Psoas muscle (tissue), 8 donors: ENCODE measurements around the gene SH3PXD2B. TPM values are rescaled to one million over a fixed set of nuclear protein-coding genes. Genes with fewer than 3 reads are reported as not detected.

Source experiments
- ATAC-seq, 4 donors: fragments of 200-7000 bp; cut with Tn5 transposase; one replicate each; pipeline ENCODE4 v1.9.1; 2020; ENCODE audit warnings: moderate library complexity in 3 of 4, mild to moderate bottlenecking in 2 of 4
- DNase-seq, 2 donors: peaks; one replicate each; pipeline ENCODE4 v3.0.0-alpha.2; 2020
- H3K27ac ChIP-seq: fragments of 200-600 bp; one replicate; pipeline ENCODE4 v1.8.0; 2022
- H3K27me3 ChIP-seq, 3 donors: fragments of 200-600 bp in 1 of 3; one replicate each; pipeline versions ENCODE4 v1.6.1 to v1.8.0; 2013 to 2022; ENCODE audit warnings: low read length in 2 of 3, mild to moderate bottlenecking in 2 of 3, moderate library complexity in 1 of 3; ENCODE audit not compliant: insufficient read depth in 3 of 3
- H3K36me3 ChIP-seq, 2 donors: fragments of 200-600 bp in 1 of 2; one replicate each; pipeline versions ENCODE4 v1.6.1 to v1.8.0; 2013 to 2022; ENCODE audit warnings: low read depth in 1 of 2, mild to moderate bottlenecking in 1 of 2, moderate library complexity in 1 of 2; ENCODE audit not compliant: insufficient read depth in 1 of 2
- H3K4me1 ChIP-seq: fragments of 200-600 bp; one replicate; pipeline ENCODE4 v1.8.0; 2022
- H3K4me3 ChIP-seq: fragments of 200-600 bp; one replicate; pipeline ENCODE4 v1.8.0; 2022; ENCODE audit warnings: mild to moderate bottlenecking
- H3K9me3 ChIP-seq: fragments of 200-600 bp; one replicate; pipeline ENCODE4 v1.8.0; 2022
- CTCF ChIP-seq: fragments of 200-600 bp; IDR thresholded peaks from one replicate; pipeline ENCODE4 v1.8.0; 2022; ENCODE audit warnings: antibody characterized with exemption
- WGBS, 3 donors: extraction: QIAGEN DNeasy Blood & Tissue Kit; methylation state at CpG; one replicate each; pipeline versions ENCODE4 v1.1.6 to v1.1.7; 2013; 5-methylcytosine and 5-hydroxymethylcytosine counted together
- intact Hi-C, 2 donors: fragments of 100-400 bp; cut with DNase I; formaldehyde crosslinking; loops; one replicate each; pipeline versions ENCODE4 v1.11.0 to v1.14.2; 2022
- polyA plus RNA-seq, 3 donors: library from polyadenylated mRNA; stranded (reverse); fragments of 200-250 nt; gene quantifications; one replicate each; pipeline ENCODE4 v1.2.3, GENCODE V29; 2013
- total RNA-seq, 4 donors: library from RNA; stranded (reverse); fragmentation: NEBNext Ultra II Directional in 2 of 4; extraction: Animal tissue kit (Norgen Biotek cat#: 25700) in 2 of 4; gene quantifications; one replicate each; pipeline versions ENCODE4 v1.2.1 to v1.2.4, GENCODE V29; 2021 to 2023
- donor health status: healthy with polysubstance abuse.
- donor health status: DM: no; HTN: no; CAD: no; lungs with moderate emphysema.
- donor health status: Bipolar disorder and iron deficiency.
- donor health status: healthy.
- donor health status: DM: yes; HTN: yes; CAD: no.
- donor health status: DM: no; HTN: no; CAD: no.
- donor health status: DM: no; HTN: no; CAD: no.
- donor health status: DM: yes; HTN: yes; CAD: no.

Gene SH3PXD2B
- total and polyA plus RNA-seq, 7 donors = 0.58 to 5.3 (median 2.5) TPM

GRCh38 chr5:172344855-172345409 is 109.4 kb downstream of the SH3PXD2B start:
- no peak for ATAC-seq
- H3K9me3 ChIP-seq = no peaks in the 10 kb centered on the region
- intact Hi-C loops = no loop called here
- no peak overlapping the region for H3K27ac ChIP-seq
- 78 to 90% (median 86%) methylated on average over 3 of the region's 3 CpGs for WGBS, 3 donors
- peaks cover 0 to 5% of the 10 kb centered on the region in 2 donors for H3K36me3 ChIP-seq
- H3K4me1 ChIP-seq = no peaks in the 10 kb centered on the region
- H3K27me3 ChIP-seq = no peaks in the 10 kb centered on the region
- DNase-seq = no peak
- TF ChIP-seq CTCF = no peak
- H3K4me3 ChIP-seq = no peak overlapping the region

GRCh38 chr5:172343741-172344140 is 110.6 kb downstream of the SH3PXD2B start:
- intact Hi-C loops = no loop called here
- no peak overlapping the region for H3K4me3 ChIP-seq
- peaks cover 0 to 2% (median 0%) of the 10 kb centered on the region in 3 donors for H3K27me3 ChIP-seq
- peaks cover 0 to 9% of the 10 kb centered on the region in 2 donors for H3K36me3 ChIP-seq
- TF ChIP-seq CTCF = no peak
- 96 to 100% (median 97%) methylated on average over 2 of the region's 2 CpGs for WGBS, 3 donors
- no peaks in the 10 kb centered on the region for H3K9me3 ChIP-seq
- no peak overlapping the region for H3K27ac ChIP-seq
- DNase-seq = no peak
- ATAC-seq = no peak
- no peaks in the 10 kb centered on the region for H3K4me1 ChIP-seq

- Histone ChIP-seq H3K27me3 (peaks cover 0 to 2% (median 0%) of the 10 kb centered on the region in 3 donors), H3K4me3 (no peak overlapping the region), H3K27ac (no peak overlapping the region), H3K36me3 (peaks cover 0 to 9% of the 10 kb centered on the region in 2 donors), H3K4me1 (no peaks in the 10 kb centered on the region), H3K9me3 (no peaks in the 10 kb centered on the region)
- 95 to 97% (median 95%) methylated on average over 7 of the region's 7 CpGs for WGBS, 3 donors
- DNase-seq (no peak), ATAC-seq (no peak)
- no peak for TF ChIP-seq CTCF
- intact Hi-C loops = no loop called here
Measured at GRCh38 chr5:172342918-172343317, 111.4 kb downstream of the SH3PXD2B start.

GRCh38 chr5:172339264-172340180 is 114.8 kb downstream of the SH3PXD2B start:
- TF ChIP-seq CTCF = no peak
- Histone ChIP-seq H3K36me3 (peaks cover 0 to 6% of the 10 kb centered on the region in 2 donors), H3K27me3 (peaks cover 0 to 2% (median 0%) of the 10 kb centered on the region in 3 donors), H3K4me3 (no peak overlapping the region), H3K4me1 (no peaks in the 10 kb centered on the region), H3K9me3 (no peaks in the 10 kb centered on the region), H3K27ac (no peak overlapping the region)
- ATAC-seq (no peak), DNase-seq (no peak)
- 81 to 89% (median 83%) methylated on average over 35 of the region's 35 CpGs for WGBS, 3 donors
- intact Hi-C loops = no loop called here
